Smooth muscle cell (in vitro differentiated cells): ENCODE measurements around the gene BACE2. TPM values are rescaled to one million over a fixed set of nuclear protein-coding genes. Genes with fewer than 3 reads are reported as not detected.
A peak's percentile ranks its signal among the peaks of the same experiment; 100 is the strongest.

Experiments
- DNase-seq: peaks from one replicate; lab custom pipeline; 2025; ENCODE audit not compliant: unreplicated experiment; lab: John Stamatoyannopoulos, UW
- H2AFZ ChIP-seq: fragments of 200-600 bp; sonication (generic); 2 replicates; pipeline ENCODE4 v1.6.0; 2016; ENCODE audit warnings: antibody characterized with exemption, low read depth, mild to moderate bottlenecking
- H3F3A ChIP-seq: fragments of 200-600 bp; sonication (generic); 2 replicates; pipeline ENCODE4 v1.6.0; 2017; ENCODE audit warnings: antibody characterized with exemption, low read depth
- H3K27ac ChIP-seq: fragments of 200-600 bp; sonication (generic); 2 replicates; pipeline ENCODE4 v1.5.1; 2016; ENCODE audit warnings: low read depth, mild to moderate bottlenecking
- H3K27me3 ChIP-seq: fragments of 200-600 bp; sonication (generic); 2 replicates; pipeline ENCODE4 v1.6.1; 2016; ENCODE audit warnings: low read depth, mild to moderate bottlenecking
- H3K36me3 ChIP-seq: fragments of 200-600 bp; sonication (generic); 2 replicates; pipeline ENCODE4 v1.5.1; 2016; ENCODE audit warnings: low read depth
- H3K4me1 ChIP-seq: fragments of 200-600 bp; sonication (generic); 2 replicates; pipeline ENCODE4 v1.5.1; 2016; ENCODE audit warnings: low read depth
- H3K4me2 ChIP-seq: fragments of 200-600 bp; sonication (generic); 2 replicates; pipeline ENCODE4 v1.6.0; 2016; ENCODE audit warnings: mild to moderate bottlenecking
- H3K4me3 ChIP-seq: fragments of 200-600 bp; sonication (generic); 2 replicates; pipeline ENCODE4 v1.5.1; 2016; ENCODE audit warnings: mild to moderate bottlenecking
- H3K79me2 ChIP-seq: fragments of 200-600 bp; sonication (generic); 2 replicates; pipeline ENCODE4 v1.6.0; 2016; ENCODE audit warnings: low read depth, mild to moderate bottlenecking
- H3K9ac ChIP-seq: fragments of 200-600 bp; sonication (generic); 2 replicates; pipeline ENCODE4 v1.6.0; 2016; ENCODE audit warnings: low read depth
- H3K9me3 ChIP-seq: fragments of 200-600 bp; sonication (generic); replicated peaks from 2 replicates; pipeline ENCODE4 v1.5.1; 2016; ENCODE audit warnings: low read depth
- H4K20me1 ChIP-seq: fragments of 200-600 bp; sonication (generic); 2 replicates; pipeline ENCODE4 v1.6.0; 2016; ENCODE audit warnings: low read depth
- WGBS: methylation state at CpG from one replicate; pipeline ENCODE4 v1.1.7; 2016; ENCODE audit warnings: low lambda C conversion rate; 5-methylcytosine and 5-hydroxymethylcytosine counted together
- polyA plus RNA-seq: library from polyadenylated mRNA; unstranded; fragments of >200 nt; fragmentation: Nextera tagmentation; extraction: Ambion mirVana; gene quantifications from 2 replicates; pipeline ENCODE4 v1.2.1, GENCODE V29; 2016
- total RNA-seq: library from RNA; depleted of rRNA; stranded (reverse); fragments of >200 nt; gene quantifications from 2 replicates; pipeline ENCODE4 v1.2.3, GENCODE V29; 2014
- TF ChIP-seq, protein P1 (sequence below): fragments of 200-600 bp; sonication (generic); IDR thresholded peaks from 2 replicates; pipeline ENCODE4 v1.5.1; 2017; ENCODE audit warnings: borderline replicate concordance, mild to moderate bottlenecking, antibody characterized with exemption; ENCODE audit not compliant: insufficient read depth, poor library complexity, severe bottlenecking

The BACE2 gene
- total and polyA plus RNA-seq, 2 experiments from 2014 or later = 25.3 to 33.3 TPM

DNA sequence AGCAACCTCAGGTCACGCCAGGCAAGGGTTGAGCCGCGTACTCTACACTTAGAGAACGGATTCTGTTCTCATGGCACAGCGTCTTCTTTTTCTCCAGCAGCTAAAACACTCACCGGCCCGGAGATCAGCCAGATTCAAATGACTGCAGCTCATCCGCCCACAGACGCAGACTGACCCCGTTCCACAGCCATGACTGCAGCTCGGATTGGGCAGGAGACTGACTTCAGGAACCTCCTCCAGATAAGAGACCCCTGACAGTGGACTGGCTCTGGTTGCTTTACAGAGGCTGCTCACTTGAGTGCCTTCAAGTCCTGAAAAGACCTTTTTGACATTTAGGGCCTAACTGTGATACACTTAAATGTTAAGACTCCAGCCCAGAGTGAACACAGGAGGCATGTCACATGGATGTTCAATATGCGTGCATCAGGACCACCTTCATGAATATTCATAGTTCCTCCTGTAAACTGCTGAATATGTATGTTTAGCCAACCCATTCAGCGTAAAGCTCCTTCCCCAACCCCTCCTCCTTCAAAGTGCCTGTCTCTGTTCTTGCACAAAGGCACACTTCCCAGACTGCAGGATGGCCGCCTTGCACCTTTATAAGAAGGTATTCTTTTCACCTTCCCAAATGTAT is 42.6 kb downstream of the BACE2 start:
- DNase-seq = no peak

DNA sequence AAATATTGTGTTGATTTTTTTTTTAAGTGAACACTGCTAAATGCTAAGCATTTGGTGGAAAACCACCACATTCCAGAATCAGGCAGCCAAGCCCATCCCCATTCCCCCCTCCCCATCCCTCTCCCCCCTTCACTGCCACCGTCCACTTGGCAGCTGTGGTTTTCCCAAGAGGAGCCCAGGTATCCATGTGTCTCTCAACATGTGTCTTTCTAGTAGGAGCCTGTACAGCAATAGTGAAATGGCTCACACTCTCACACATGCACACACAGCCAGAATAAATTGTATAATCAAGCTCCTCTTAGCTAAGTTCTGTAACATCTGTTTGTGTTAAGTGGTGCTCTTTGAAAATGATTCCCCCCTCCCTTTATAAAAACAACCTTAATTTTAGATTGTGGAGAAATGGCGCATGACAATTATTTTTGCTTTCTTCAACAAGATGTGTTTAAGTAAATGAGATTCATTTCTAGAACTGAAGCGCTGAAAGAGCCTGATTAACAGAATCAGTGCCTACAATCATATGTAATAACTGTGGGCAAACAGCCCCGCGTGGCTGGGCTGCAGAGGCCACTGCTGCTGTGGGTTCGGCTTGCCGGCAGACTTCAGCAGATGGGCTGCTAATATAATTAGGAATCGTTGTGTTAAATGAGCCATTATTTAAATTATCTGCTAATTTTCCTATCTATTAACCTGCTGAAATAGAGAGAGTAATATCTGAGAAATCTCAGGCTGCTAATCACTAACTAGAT is 43.3 kb downstream of the BACE2 start:
- Histone ChIP-seq H4K20me1 (peaks cover 5% of the 10 kb centered on the region), H3K4me2 (peak overlapping the region; percentile 72), H3F3A (no peaks in the 10 kb centered on the region), H3K27ac (no peak overlapping the region), H3K4me3 (no peak overlapping the region), H3K4me1 (peaks cover 9% of the 10 kb centered on the region), H3K27me3 (no peaks in the 10 kb centered on the region), H3K9ac (no peak overlapping the region), H2AFZ (no peak overlapping the region), H3K9me3 (no peaks in the 10 kb centered on the region), H3K36me3 (no peaks in the 10 kb centered on the region), H3K79me2 (no peaks in the 10 kb centered on the region)
- WGBS = 88% methylated on average over 8 of the region's 8 CpGs
- no peak for DNase-seq
- TF ChIP-seq, protein P1, sequence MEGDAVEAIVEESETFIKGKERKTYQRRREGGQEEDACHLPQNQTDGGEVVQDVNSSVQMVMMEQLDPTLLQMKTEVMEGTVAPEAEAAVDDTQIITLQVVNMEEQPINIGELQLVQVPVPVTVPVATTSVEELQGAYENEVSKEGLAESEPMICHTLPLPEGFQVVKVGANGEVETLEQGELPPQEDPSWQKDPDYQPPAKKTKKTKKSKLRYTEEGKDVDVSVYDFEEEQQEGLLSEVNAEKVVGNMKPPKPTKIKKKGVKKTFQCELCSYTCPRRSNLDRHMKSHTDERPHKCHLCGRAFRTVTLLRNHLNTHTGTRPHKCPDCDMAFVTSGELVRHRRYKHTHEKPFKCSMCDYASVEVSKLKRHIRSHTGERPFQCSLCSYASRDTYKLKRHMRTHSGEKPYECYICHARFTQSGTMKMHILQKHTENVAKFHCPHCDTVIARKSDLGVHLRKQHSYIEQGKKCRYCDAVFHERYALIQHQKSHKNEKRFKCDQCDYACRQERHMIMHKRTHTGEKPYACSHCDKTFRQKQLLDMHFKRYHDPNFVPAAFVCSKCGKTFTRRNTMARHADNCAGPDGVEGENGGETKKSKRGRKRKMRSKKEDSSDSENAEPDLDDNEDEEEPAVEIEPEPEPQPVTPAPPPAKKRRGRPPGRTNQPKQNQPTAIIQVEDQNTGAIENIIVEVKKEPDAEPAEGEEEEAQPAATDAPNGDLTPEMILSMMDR = no peak

More for the DNA sequence above, 42.6 kb downstream of the BACE2 start:
- Histone ChIP-seq H3K27ac (no peak overlapping the region), H3K79me2 (no peaks in the 10 kb centered on the region), H3K9ac (no peak overlapping the region), H3K9me3 (no peaks in the 10 kb centered on the region), H3K27me3 (no peaks in the 10 kb centered on the region), H3F3A (no peaks in the 10 kb centered on the region), H4K20me1 (peaks cover 5% of the 10 kb centered on the region), H3K4me1 (peaks cover 9% of the 10 kb centered on the region), H3K4me2 (peak overlapping the region; percentile 72), H3K4me3 (no peak overlapping the region), H2AFZ (no peak overlapping the region), H3K36me3 (no peaks in the 10 kb centered on the region)
- TF ChIP-seq, protein P1 = no peak
- WGBS = 42% methylated on average over 14 of the region's 14 CpGs

DNA sequence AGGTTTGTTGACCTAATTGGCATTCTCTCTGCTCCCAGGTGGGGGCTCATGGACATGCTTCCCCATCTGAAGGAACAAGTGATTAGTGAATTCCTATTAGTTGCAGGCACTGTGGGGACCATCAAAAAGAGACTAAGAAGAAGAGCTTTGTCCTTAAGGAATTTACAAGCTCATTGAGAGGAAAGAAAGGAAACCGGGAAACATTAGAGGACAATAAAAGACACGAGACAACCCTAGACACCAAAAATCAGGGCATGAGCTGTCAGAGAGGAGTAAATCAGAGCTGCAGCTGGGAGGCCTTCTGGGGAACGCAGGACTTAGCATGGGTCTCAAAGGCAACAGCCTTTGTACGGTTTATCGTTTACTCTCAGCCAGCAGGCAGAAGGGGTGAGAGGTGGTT is 45.1 kb downstream of the BACE2 start:
- no peak overlapping the region for H3K4me2 ChIP-seq
- no peaks in the 10 kb centered on the region for H3K79me2 ChIP-seq
- WGBS = 41% methylated on average over 5 of the region's 5 CpGs
- no peaks in the 10 kb centered on the region for H4K20me1 ChIP-seq
- H3F3A ChIP-seq = peaks cover 5% of the 10 kb centered on the region
- no peak overlapping the region for H2AFZ ChIP-seq
- H3K9me3 ChIP-seq = no peaks in the 10 kb centered on the region
- H3K9ac ChIP-seq = no peak overlapping the region
- no peaks in the 10 kb centered on the region for H3K27me3 ChIP-seq
- no peaks in the 10 kb centered on the region for H3K36me3 ChIP-seq
- TF ChIP-seq, protein P1 = no peak
- no peak overlapping the region for H3K4me3 ChIP-seq
- H3K4me1 ChIP-seq = peaks cover 16% of the 10 kb centered on the region
- no peak overlapping the region for H3K27ac ChIP-seq
- no peak for DNase-seq
